ENCODE results near the gene ZNF365.

ZNF365 gene

DNA sequence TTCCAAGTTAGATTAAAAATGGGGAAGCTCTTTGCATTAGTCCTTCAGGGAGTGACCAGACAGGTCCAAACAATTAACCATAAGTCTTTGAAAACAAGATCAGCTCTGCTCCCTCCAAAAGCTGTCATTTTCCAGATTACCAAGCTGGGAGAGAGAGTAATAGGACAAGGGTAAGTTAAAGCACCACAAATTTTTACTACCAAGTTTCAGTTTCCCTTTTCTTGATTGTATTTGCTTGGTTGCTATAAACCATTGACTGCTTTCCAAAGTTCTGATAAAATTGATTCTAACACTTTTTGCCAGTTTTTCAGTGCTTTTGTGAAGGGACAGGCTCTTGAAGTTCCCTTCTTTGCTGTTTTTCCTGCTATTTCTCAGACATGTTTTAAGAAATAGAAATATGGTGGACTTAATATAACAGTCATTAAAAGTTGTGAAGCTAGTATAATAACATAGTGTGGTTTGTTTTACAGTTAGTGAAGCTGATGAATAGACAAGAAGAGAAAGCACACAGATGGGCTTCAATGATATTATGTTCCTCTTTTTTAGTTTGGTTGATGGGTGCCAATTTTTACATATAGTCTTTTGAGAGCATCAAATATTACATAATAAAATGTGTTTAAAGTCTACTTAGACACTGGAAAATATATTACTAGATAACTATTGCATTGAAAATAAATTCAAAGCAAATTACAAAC, 40.0 kb upstream of the ZNF365 start:
- TF ChIP-seq, protein P1, sequence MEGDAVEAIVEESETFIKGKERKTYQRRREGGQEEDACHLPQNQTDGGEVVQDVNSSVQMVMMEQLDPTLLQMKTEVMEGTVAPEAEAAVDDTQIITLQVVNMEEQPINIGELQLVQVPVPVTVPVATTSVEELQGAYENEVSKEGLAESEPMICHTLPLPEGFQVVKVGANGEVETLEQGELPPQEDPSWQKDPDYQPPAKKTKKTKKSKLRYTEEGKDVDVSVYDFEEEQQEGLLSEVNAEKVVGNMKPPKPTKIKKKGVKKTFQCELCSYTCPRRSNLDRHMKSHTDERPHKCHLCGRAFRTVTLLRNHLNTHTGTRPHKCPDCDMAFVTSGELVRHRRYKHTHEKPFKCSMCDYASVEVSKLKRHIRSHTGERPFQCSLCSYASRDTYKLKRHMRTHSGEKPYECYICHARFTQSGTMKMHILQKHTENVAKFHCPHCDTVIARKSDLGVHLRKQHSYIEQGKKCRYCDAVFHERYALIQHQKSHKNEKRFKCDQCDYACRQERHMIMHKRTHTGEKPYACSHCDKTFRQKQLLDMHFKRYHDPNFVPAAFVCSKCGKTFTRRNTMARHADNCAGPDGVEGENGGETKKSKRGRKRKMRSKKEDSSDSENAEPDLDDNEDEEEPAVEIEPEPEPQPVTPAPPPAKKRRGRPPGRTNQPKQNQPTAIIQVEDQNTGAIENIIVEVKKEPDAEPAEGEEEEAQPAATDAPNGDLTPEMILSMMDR (conservative IDR thresholded peaks at IDR 0.05; ENCODE audit: low read length) = no peak
- no peak for DNase-seq (ENCODE audit: low read depth)
- H3K4me3 ChIP-seq (ENCODE audit: low read length) = no peak overlapping the region

DNA sequence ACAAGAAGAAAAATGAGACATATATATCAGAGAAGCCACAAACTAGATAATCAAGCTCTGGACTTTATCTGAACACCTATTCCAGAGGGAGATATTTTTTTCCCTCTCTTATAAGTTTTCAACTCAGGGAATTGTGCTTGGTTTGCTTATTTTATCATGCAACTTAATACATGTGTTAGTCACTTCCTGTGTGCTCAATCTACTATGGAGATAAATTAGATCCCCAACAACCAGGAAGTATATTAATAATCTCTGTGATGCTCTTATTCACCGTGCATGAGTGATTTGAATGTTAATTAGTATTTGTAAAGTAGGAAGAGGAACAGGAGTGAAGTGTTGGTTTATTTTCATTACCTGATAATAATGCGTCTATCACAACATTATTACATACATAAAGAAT, 38.8 kb upstream of the ZNF365 start:
- TF ChIP-seq, protein P1 (conservative IDR thresholded peaks at IDR 0.05; ENCODE audit: low read length) = no peak
- no peak overlapping the region for H3K4me3 ChIP-seq (ENCODE audit: low read length)
- DNase-seq (ENCODE audit: low read depth) = no peak

DNA sequence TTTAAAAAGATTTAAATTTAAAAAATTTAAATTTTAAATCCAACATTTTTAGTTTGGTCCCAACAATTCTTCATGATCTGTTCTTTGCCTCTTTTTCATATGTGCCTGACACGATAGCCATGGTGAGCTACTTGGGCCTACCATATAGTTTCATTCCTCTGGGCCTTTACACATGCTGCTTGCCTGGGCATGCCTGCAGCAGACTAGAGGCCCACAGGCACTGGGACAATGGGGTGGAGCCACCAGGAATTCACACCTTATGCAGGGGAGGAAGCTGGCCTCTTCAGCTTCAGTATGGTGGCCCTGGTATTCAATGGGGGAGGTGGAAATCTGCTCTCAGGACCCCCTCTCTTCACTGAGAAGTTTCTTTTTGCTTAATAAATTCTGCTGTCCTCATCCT, 37.8 kb upstream of the ZNF365 start:
- TF ChIP-seq, protein P1 (conservative IDR thresholded peaks at IDR 0.05; ENCODE audit: low read length) = no peak

DNA sequence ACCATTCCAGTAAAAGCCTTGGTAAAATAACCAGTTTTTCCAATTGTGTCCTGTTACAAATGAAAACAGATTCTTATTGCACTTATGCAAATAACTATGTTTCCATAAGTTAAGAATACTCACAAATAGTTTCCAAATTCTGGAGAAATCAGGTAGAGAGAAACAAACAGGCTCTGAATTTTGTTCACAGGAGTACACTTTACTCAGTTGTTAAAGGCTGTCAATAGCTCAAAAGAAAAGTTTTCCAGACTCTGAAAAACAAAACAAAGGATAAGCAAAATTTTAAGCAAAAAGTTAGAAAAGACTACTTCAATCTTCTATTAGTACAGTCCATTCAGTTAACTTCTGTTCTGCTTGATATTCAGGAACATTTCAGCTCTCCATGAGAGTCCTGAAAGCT, 32.8 kb upstream of the ZNF365 start:
- H3K4me3 ChIP-seq (ENCODE audit: low read length) = no peak overlapping the region
- TF ChIP-seq, protein P1 (conservative IDR thresholded peaks at IDR 0.05; ENCODE audit: low read length) = no peak
- DNase-seq (ENCODE audit: low read depth) = no peak

More for the DNA sequence above, 37.8 kb upstream of the ZNF365 start:
- no peak overlapping the region for H3K4me3 ChIP-seq (ENCODE audit: low read length)
- DNase-seq (ENCODE audit: low read depth) = no peak

DNA sequence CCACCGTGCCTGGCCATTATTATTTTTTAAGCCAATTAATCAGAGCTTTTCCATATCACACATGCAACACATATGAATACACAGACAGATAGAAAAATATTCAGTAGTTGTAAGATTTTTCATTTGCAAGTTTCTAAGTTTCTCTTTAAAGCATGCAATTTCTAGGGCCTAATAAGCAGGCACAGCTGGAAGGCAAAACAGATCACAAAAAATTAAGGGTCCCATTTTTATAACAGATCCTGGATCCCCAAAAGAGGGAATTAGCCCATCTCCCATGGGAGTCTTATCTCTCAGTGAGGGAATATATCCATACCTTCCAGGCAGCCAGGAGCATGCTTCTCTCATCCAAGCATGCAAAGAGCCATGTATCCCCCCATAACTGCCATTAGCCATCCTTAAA, 31.2 kb upstream of the ZNF365 start:
- DNase-seq (ENCODE audit: low read depth) = no peak
- TF ChIP-seq, protein P1 (conservative IDR thresholded peaks at IDR 0.05; ENCODE audit: low read length) = no peak

DNA sequence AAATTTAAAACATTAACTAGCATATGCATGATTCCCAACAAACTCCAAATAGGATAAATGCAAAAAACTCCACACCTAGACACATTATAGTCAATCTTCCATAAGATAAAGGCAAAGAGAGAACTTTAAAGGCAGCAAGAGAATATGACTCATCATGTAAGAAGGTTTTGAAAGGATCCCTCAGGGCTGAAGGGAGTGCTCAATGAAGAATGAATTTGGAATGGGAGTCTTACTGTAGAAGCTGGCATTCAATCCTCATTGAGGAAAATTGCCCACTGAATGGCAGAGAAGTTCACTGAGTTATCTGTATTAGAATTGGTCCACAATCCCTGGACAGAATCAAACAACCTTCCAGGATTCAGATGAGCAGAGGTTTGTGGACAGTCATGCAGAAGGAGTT, 26.1 kb upstream of the ZNF365 start:
- no peak for DNase-seq (ENCODE audit: low read depth)
- TF ChIP-seq, protein P1 (conservative IDR thresholded peaks at IDR 0.05; ENCODE audit: low read length) = no peak
- no peak overlapping the region for H3K4me3 ChIP-seq (ENCODE audit: low read length)

More for the DNA sequence above, 31.2 kb upstream of the ZNF365 start:
- no peak overlapping the region for H3K4me3 ChIP-seq (ENCODE audit: low read length)

DNA sequence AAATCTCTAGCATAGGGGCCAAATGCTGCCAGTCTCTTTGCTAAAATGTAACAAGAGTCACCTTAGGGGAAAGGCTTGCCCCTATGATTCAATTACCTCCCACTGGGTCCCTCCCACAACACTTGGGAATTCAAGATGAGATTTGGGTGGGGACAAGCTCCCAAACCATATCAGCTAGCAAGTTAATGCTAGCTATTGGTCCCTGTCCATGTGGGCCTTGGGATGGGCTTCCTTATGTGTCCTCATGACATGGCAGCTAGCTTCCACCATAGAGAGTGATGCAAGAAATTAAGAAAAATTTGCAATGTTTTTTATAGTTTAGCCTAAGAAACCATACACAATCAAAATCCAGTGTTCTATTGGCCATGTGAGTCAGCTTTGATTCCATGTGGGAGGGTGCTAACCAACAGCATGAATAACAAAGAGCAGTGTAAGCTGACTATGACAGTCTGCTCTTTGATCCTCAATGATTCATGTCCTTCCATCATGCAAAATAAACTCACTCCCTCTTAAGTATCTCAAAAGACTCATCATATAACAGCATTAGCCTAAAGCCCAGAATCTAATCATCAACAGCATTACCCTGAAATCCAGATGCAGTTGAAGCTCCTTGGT, 21.7 kb upstream of the ZNF365 start:
- no peak overlapping the region for H3K4me3 ChIP-seq (ENCODE audit: low read length)
- TF ChIP-seq, protein P1 (conservative IDR thresholded peaks at IDR 0.05; ENCODE audit: low read length) = no peak
- peak; percentile 41 for DNase-seq (ENCODE audit: low read depth)
